ENCODE results near the gene GRIK4.

DNA sequence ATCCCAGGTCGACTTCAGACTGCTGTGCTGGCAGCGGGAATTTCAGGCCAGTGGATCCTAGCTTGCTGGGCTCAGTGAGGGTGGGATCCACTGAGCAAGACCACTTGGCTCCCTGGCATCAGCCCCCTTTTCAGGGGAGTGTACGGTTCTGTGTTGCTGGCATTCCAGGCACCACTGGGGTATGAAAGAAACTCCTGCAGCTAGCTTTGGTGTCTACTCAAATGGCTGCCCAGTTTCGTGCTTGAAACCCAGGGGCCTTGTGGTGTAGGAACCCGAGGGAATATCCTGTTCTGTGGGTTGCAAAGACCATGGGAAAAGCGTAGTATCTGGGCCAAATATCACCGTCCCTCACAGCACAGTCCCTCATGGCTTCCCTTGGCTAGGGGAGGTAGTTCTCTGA is 254.8 kb downstream of the GRIK4 start:
- no peak for TF ChIP-seq POLR2A (IDR thresholded peaks at IDR 0.05; ENCODE audit: low read depth, low read length)
- no peak for TF ChIP-seq POLR2AphosphoS5 (IDR thresholded peaks at IDR 0.05; ENCODE audit: low read depth, low read length)
- TF ChIP-seq TAF1 (IDR thresholded peaks at IDR 0.05; ENCODE audit: borderline replicate concordance, low read depth, low read length): no peak

Data from GM12892 (cell line).